ENCODE measurements around the gene MTREX. TPM values are rescaled to one million over a fixed set of nuclear protein-coding genes. Genes with fewer than 3 reads are reported as not detected.

The MTREX gene
- total and polyA plus RNA-seq, 4 donors = 10.0 to 43.8 (median 23.7) TPM

DNA sequence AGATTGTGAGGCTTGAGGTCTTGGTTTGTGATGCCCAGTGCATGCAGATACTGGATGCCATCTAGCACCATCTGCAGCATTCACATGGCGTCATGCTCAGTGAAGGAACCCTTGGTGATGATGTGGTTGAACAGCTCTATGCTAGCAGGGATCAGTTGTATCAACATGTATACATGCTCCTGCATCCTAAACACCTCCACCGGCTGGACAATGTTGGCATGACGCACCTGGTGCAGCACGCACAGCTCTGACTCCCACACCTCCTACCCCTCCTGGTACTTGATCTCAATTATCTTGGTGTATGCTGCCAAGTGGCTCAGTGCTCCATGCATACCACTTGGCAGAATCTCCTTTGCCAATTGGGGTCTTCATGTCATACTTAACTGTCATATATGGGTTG lies 49.1 kb downstream of the MTREX start:
- 98% methylated on average over 4 of the region's 4 CpGs for WGBS
- DNase-seq (ENCODE audit: low spot score) = no peak
- Histone ChIP-seq H3K4me3 (ENCODE audit: low read depth in 1 of 3, low read length in 3 of 3) (no peak overlapping the region), H3K36me3 (ENCODE audit: control insufficient read depth in 4 of 4, insufficient read depth in 3 of 4, low read depth in 1 of 4, low read length in 3 of 4) (peaks cover 4 to 41% (median 26%) of the 10 kb centered on the region in 4 donors), H3K27ac (ENCODE audit: low read depth in 1 of 2, low read length in 2 of 2) (no peak overlapping the region), H3K9ac (ENCODE audit: low read depth in 1 of 2, low read length in 2 of 2) (no peak overlapping the region), H3K27me3 (ENCODE audit: control insufficient read depth in 4 of 4, insufficient read depth in 4 of 4, low read length in 3 of 4) (no peaks in the 10 kb centered on the region), H3K4me1 (ENCODE audit: control insufficient read depth in 4 of 4, insufficient read depth in 4 of 4, low read length in 3 of 4) (no peaks in the 10 kb centered on the region), H3K9me3 (ENCODE audit: control insufficient read depth in 4 of 4, low read length in 3 of 4) (no peaks in the 10 kb centered on the region)
- TF ChIP-seq, protein P1, sequence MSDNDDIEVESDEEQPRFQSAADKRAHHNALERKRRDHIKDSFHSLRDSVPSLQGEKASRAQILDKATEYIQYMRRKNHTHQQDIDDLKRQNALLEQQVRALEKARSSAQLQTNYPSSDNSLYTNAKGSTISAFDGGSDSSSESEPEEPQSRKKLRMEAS (IDR thresholded peaks at IDR 0.05) = no peak
- no peak for TF ChIP-seq RXRA (IDR thresholded peaks at IDR 0.05)
- TF ChIP-seq, protein P2, sequence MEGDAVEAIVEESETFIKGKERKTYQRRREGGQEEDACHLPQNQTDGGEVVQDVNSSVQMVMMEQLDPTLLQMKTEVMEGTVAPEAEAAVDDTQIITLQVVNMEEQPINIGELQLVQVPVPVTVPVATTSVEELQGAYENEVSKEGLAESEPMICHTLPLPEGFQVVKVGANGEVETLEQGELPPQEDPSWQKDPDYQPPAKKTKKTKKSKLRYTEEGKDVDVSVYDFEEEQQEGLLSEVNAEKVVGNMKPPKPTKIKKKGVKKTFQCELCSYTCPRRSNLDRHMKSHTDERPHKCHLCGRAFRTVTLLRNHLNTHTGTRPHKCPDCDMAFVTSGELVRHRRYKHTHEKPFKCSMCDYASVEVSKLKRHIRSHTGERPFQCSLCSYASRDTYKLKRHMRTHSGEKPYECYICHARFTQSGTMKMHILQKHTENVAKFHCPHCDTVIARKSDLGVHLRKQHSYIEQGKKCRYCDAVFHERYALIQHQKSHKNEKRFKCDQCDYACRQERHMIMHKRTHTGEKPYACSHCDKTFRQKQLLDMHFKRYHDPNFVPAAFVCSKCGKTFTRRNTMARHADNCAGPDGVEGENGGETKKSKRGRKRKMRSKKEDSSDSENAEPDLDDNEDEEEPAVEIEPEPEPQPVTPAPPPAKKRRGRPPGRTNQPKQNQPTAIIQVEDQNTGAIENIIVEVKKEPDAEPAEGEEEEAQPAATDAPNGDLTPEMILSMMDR (IDR thresholded peaks at IDR 0.05; ENCODE audit: low read depth, low read length, missing input control) = no peak
- TF ChIP-seq HNF4G (IDR thresholded peaks at IDR 0.05) = no peak
- no peak for TF ChIP-seq JUND (IDR thresholded peaks at IDR 0.05)
- no peak for TF ChIP-seq SP1 (IDR thresholded peaks at IDR 0.05)
- TF ChIP-seq TAF1 (conservative IDR thresholded peaks at IDR 0.05) = no peak
- TF ChIP-seq RAD21 (IDR thresholded peaks at IDR 0.05) = no peak
- TF ChIP-seq, protein P3, sequence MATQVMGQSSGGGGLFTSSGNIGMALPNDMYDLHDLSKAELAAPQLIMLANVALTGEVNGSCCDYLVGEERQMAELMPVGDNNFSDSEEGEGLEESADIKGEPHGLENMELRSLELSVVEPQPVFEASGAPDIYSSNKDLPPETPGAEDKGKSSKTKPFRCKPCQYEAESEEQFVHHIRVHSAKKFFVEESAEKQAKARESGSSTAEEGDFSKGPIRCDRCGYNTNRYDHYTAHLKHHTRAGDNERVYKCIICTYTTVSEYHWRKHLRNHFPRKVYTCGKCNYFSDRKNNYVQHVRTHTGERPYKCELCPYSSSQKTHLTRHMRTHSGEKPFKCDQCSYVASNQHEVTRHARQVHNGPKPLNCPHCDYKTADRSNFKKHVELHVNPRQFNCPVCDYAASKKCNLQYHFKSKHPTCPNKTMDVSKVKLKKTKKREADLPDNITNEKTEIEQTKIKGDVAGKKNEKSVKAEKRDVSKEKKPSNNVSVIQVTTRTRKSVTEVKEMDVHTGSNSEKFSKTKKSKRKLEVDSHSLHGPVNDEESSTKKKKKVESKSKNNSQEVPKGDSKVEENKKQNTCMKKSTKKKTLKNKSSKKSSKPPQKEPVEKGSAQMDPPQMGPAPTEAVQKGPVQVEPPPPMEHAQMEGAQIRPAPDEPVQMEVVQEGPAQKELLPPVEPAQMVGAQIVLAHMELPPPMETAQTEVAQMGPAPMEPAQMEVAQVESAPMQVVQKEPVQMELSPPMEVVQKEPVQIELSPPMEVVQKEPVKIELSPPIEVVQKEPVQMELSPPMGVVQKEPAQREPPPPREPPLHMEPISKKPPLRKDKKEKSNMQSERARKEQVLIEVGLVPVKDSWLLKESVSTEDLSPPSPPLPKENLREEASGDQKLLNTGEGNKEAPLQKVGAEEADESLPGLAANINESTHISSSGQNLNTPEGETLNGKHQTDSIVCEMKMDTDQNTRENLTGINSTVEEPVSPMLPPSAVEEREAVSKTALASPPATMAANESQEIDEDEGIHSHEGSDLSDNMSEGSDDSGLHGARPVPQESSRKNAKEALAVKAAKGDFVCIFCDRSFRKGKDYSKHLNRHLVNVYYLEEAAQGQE (IDR thresholded peaks at IDR 0.05) = no peak
- no peak for TF ChIP-seq GABPA (IDR thresholded peaks at IDR 0.05 in 1 of 2, conservative IDR thresholded peaks at IDR 0.05 in 1 of 2)
- TF ChIP-seq, protein P4, sequence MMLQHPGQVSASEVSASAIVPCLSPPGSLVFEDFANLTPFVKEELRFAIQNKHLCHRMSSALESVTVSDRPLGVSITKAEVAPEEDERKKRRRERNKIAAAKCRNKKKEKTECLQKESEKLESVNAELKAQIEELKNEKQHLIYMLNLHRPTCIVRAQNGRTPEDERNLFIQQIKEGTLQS (IDR thresholded peaks at IDR 0.05) = no peak
- TF ChIP-seq, protein P5, sequence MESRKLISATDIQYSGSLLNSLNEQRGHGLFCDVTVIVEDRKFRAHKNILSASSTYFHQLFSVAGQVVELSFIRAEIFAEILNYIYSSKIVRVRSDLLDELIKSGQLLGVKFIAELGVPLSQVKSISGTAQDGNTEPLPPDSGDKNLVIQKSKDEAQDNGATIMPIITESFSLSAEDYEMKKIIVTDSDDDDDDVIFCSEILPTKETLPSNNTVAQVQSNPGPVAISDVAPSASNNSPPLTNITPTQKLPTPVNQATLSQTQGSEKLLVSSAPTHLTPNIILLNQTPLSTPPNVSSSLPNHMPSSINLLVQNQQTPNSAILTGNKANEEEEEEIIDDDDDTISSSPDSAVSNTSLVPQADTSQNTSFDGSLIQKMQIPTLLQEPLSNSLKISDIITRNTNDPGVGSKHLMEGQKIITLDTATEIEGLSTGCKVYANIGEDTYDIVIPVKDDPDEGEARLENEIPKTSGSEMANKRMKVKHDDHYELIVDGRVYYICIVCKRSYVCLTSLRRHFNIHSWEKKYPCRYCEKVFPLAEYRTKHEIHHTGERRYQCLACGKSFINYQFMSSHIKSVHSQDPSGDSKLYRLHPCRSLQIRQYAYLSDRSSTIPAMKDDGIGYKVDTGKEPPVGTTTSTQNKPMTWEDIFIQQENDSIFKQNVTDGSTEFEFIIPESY (IDR thresholded peaks at IDR 0.05) = no peak
- no peak for TF ChIP-seq EGR1 (IDR thresholded peaks at IDR 0.05; ENCODE audit: low read depth in 2 of 2)
- no peak for TF ChIP-seq FOXA2 (IDR thresholded peaks at IDR 0.05)

DNA sequence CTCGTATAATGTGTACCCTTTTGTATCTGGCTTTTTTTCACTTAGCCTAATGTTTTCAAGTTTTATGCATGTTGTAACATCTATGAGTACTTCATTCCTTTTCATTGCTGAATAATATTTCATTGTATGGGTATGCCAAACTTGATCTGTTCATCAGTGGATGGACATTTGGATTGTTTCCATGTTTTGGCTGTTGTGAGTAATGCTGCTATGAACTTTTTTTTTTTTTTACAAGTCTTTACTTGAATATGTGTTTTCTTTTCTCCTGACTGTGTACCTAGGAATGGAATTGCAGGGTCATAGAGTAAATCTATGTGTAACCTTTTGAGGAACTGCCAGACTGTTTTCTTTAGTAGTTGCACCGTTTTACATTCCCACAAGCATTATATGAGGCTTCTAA lies 52.4 kb downstream of the MTREX start:
- peaks cover 0 to 15% (median 8%) of the 10 kb centered on the region in 4 donors for H3K4me1 ChIP-seq (ENCODE audit: control insufficient read depth in 4 of 4, insufficient read depth in 4 of 4, low read length in 3 of 4)
- no peaks in the 10 kb centered on the region for H3K9me3 ChIP-seq (ENCODE audit: control insufficient read depth in 4 of 4, low read length in 3 of 4)
- H3K36me3 ChIP-seq (ENCODE audit: control insufficient read depth in 4 of 4, insufficient read depth in 3 of 4, low read depth in 1 of 4, low read length in 3 of 4) = peaks cover 2 to 25% (median 16%) of the 10 kb centered on the region in 4 donors
- H3K4me3 ChIP-seq (ENCODE audit: low read depth in 1 of 3, low read length in 3 of 3) = no peak overlapping the region
- DNase-seq (ENCODE audit: low spot score) = no peak
- TF ChIP-seq RXRA (IDR thresholded peaks at IDR 0.05) (no peak), SP1 (IDR thresholded peaks at IDR 0.05) (no peak), FOXA1 (IDR thresholded peaks at IDR 0.05) (no peak), YY1 (IDR thresholded peaks at IDR 0.05) (no peak), JUND (IDR thresholded peaks at IDR 0.05) (no peak), FOXA2 (IDR thresholded peaks at IDR 0.05) (no peak), TAF1 (conservative IDR thresholded peaks at IDR 0.05) (no peak), NR2F2 (IDR thresholded peaks at IDR 0.05) (no peak), GABPA (IDR thresholded peaks at IDR 0.05 in 1 of 2, conservative IDR thresholded peaks at IDR 0.05 in 1 of 2) (no peak)
- TF ChIP-seq, protein P1 (IDR thresholded peaks at IDR 0.05) = no peak
- TF ChIP-seq, protein P3 (IDR thresholded peaks at IDR 0.05) = no peak
- TF ChIP-seq, protein P4 (IDR thresholded peaks at IDR 0.05) = no peak
- H3K9ac ChIP-seq (ENCODE audit: low read depth in 1 of 2, low read length in 2 of 2) = no peak overlapping the region
- H3K27me3 ChIP-seq (ENCODE audit: control insufficient read depth in 4 of 4, insufficient read depth in 4 of 4, low read length in 3 of 4) = no peaks in the 10 kb centered on the region
- H3K27ac ChIP-seq (ENCODE audit: low read depth in 1 of 2, low read length in 2 of 2) = no peak overlapping the region
- whole genome bisulfite sequencing = 88% methylated on average over 2 of the region's 2 CpGs

Data from liver (tissue), 9 donors.